ENCODE measurements around the gene ENPP7. TPM values are rescaled to one million over a fixed set of nuclear protein-coding genes. Genes with fewer than 3 reads are reported as not detected.

The ENPP7 gene
- total RNA-seq, 1 experiment from 2014 or later = not detected

DNA sequence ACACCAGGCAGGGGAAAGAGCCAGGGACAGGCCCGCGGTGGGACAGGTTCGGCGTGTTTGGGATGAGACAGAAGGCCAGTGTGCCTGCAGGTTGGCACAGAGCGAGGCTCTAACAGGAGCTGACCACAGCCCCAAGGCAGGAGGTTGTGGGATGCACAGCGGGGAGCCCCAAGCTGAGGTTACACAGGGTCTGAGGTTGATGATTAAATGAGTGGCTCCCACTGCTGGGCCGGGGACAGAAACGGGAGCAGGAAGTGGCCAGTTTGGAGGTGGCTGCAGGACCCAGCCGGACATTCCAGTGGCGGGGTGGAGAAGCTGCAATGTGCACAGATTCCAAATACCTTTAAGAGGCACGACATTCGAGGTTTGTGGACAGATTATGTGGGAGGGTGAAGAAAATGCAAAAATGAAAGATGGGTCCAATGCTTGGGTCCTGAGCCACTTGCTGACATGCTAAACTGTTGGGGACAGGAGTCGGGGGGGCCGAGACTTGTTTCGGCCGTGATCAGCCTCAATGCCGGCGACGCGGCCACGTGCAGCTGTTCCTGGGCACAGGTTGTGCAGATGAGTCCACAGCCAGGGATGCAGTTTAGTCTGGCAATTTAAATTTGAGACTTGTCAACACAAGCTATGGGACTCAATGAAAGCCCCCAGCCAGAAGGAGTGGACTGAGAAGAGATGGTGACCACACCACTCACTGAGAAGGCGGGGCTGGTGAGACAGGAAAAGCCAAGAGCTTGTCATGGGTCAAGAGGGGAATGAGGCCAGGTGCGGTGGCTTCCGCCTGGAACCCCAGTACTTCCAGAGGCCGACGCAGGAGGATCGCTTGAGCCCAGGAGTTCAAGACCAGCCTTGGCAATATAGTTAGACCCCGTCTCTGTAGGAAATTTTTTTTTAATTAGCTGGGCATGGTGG, 8.7 kb downstream of the ENPP7 start (continued):
- TF ChIP-seq ZNF274 (IDR thresholded peaks at IDR 0.05; ENCODE audit: low read depth, low read length) (no peak), POLR2A (IDR thresholded peaks at IDR 0.05; ENCODE audit: borderline replicate concordance, extremely low read depth, insufficient read depth, insufficient read length) (no peak)

DNA sequence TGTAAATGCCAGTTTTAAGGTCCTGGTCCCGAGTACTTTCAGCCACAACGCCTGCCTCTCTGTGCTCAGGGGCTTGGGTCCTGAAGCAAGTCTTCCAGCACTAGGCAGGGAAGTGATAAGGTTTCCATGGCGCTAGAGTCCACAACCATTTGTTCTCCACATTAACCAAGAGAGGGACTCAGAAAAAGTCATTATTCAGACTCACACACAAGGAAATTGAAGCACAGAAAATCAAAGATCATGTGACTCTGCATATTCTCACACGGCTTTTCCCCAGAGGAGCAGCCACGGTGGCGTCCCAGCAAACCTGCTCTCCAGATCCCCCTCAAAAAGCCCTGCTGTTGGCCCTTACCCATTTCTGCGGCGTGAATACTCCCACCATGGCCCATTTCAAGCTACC, 9.7 kb downstream of the ENPP7 start:
- Histone ChIP-seq H3K27me3 (ENCODE audit: insufficient read depth, low read length) (0 out of 2 replicates have a peak, but pooled peaks cover 3% of the 10 kb centered on the region), H3K4me1 (ENCODE audit: control insufficient read depth in 1 of 2, insufficient read depth in 2 of 2, low read length in 2 of 2) (peaks cover 5 to 19% of the 10 kb centered on the region in 2 experiments; a peak in 3 of 4 replicates), H3K36me3 (ENCODE audit: control insufficient read depth in 1 of 2, insufficient read depth in 2 of 2, low read length in 2 of 2) (no peaks in the 10 kb centered on the region), H3K4me3 (replicated peaks in 1 of 2; ENCODE audit: low read depth in 1 of 2, low read length in 2 of 2) (no peak overlapping the region), H2AFZ (ENCODE audit: low read depth, low read length, poor library complexity, severe bottlenecking) (no peak overlapping the region), H3K27ac (ENCODE audit: low read depth, low read length) (no peak overlapping the region), H3K9me3 (ENCODE audit: control insufficient read depth in 1 of 2, insufficient read depth in 1 of 2, low read depth in 1 of 2, low read length in 2 of 2) (no peaks in the 10 kb centered on the region), H4K20me1 (ENCODE audit: insufficient read depth) (no peaks in the 10 kb centered on the region), H3K79me2 (ENCODE audit: insufficient read depth, low read length) (no peaks in the 10 kb centered on the region), H3K9ac (ENCODE audit: low read length) (no peak overlapping the region), H3K4me2 (ENCODE audit: low read length) (no peak overlapping the region), H3K9me2 (ENCODE audit: insufficient read depth) (no peaks in the 10 kb centered on the region)
- TF ChIP-seq CEBPB (IDR thresholded peaks at IDR 0.05; ENCODE audit: low read depth) = no peak
- no peak for TF ChIP-seq JUND (IDR thresholded peaks at IDR 0.05)
- TF ChIP-seq POLR2A (IDR thresholded peaks at IDR 0.05; ENCODE audit: borderline replicate concordance, extremely low read depth, insufficient read depth, insufficient read length) = no peak
- TF ChIP-seq EZH2 (IDR thresholded peaks at IDR 0.05) = no peak
- TF ChIP-seq, protein P1, sequence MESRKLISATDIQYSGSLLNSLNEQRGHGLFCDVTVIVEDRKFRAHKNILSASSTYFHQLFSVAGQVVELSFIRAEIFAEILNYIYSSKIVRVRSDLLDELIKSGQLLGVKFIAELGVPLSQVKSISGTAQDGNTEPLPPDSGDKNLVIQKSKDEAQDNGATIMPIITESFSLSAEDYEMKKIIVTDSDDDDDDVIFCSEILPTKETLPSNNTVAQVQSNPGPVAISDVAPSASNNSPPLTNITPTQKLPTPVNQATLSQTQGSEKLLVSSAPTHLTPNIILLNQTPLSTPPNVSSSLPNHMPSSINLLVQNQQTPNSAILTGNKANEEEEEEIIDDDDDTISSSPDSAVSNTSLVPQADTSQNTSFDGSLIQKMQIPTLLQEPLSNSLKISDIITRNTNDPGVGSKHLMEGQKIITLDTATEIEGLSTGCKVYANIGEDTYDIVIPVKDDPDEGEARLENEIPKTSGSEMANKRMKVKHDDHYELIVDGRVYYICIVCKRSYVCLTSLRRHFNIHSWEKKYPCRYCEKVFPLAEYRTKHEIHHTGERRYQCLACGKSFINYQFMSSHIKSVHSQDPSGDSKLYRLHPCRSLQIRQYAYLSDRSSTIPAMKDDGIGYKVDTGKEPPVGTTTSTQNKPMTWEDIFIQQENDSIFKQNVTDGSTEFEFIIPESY (IDR thresholded peaks at IDR 0.05; ENCODE audit: extremely low read depth, insufficient replicate concordance, low read length) = no peak
- TF ChIP-seq EZH2phosphoT487 (IDR thresholded peaks at IDR 0.05; ENCODE audit: borderline replicate concordance) = no peak
- no peak for TF ChIP-seq POLR2AphosphoS5 (IDR thresholded peaks at IDR 0.05; ENCODE audit: low read depth, low read length)
- no peak for TF ChIP-seq SIN3A (IDR thresholded peaks at IDR 0.05; ENCODE audit: low read depth)
- TF ChIP-seq, protein P2, sequence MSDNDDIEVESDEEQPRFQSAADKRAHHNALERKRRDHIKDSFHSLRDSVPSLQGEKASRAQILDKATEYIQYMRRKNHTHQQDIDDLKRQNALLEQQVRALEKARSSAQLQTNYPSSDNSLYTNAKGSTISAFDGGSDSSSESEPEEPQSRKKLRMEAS (IDR thresholded peaks at IDR 0.05) = no peak
- no peak for TF ChIP-seq RAD21 (IDR thresholded peaks at IDR 0.05; ENCODE audit: low read depth)
- TF ChIP-seq TCF7L2 (IDR thresholded peaks at IDR 0.05; ENCODE audit: borderline replicate concordance, extremely low read depth, insufficient read depth, insufficient read length) = no peak
- TF ChIP-seq ZFX (IDR thresholded peaks at IDR 0.05) = no peak
- no peak for TF ChIP-seq YY1 (IDR thresholded peaks at IDR 0.05; ENCODE audit: extremely low read depth, insufficient replicate concordance, low read depth, low read length)
- TF ChIP-seq FOSL1 (IDR thresholded peaks at IDR 0.05; ENCODE audit: low read depth) = no peak
- TF ChIP-seq CBX3 (IDR thresholded peaks at IDR 0.05; ENCODE audit: low read depth) = no peak
- POLR2A ChIA-PET = interaction anchor here (1.5 kb wide), 1 partner anchor 99 kb away, joined by 10 read pairs; the partner anchor contains the start of gene CBX4
- CTCF ChIA-PET = interaction anchor here (0.6 to 3.1 kb wide), 10 partner anchors 11 to 381 kb away, joined by 3 to 31 read pairs (median 4); partner anchors contain the start of gene CBX2
- BruUV-seq (replicated peaks) = no TSS peak
- DNase-seq (ENCODE audit: low read depth, low spot score) = no peak
- RAD21 ChIA-PET (ENCODE audit: low non-redundant PET in 1 of 2, low total read pairs in 2 of 2, uncharacterized antibody in 2 of 2, unreplicated experiment in 2 of 2) = no interaction called here
- no peak for ATAC-seq
- intact Hi-C loops (cut with micrococcal nuclease) = no loop called here
